ENCODE measurements around the gene NUCB2. TPM values are rescaled to one million over a fixed set of nuclear protein-coding genes. Genes with fewer than 3 reads are reported as not detected.

Gene NUCB2
- polyA plus RNA-seq, 1 of the 3 experiments (the other 2 are of a cell fraction), result 25.0 TPM

- Histone ChIP-seq H3K27ac (ENCODE audit: low read depth in 2 of 2, low read length in 1 of 2) (no peak overlapping the region), H3F3A (replicated peaks; ENCODE audit: insufficient read depth) (peaks cover 21% of the 10 kb centered on the region), H3K4me3 (ENCODE audit: low read depth in 2 of 2, low read length in 1 of 2) (no peak overlapping the region), H2AFZ (ENCODE audit: low read depth) (no peak overlapping the region), H3K9me3 (no peaks in the 10 kb centered on the region), H3K9me2 (no peaks in the 10 kb centered on the region), H4K20me1 (ENCODE audit: insufficient read depth) (no peaks in the 10 kb centered on the region), H3K79me2 (ENCODE audit: insufficient read depth) (no peaks in the 10 kb centered on the region), H3K4me1 (ENCODE audit: control insufficient read depth in 1 of 2, insufficient read depth in 2 of 2, low read depth in 1 of 2, low read length in 1 of 2) (peaks cover 5 to 14% of the 10 kb centered on the region in 2 experiments; a peak in 3 of 4 replicates), H3K36me3 (replicated peaks in 1 of 2; ENCODE audit: control insufficient read depth in 1 of 2, insufficient read depth in 2 of 2, low read length in 1 of 2) (no peaks in the 10 kb centered on the region), H3K4me2 (no peak overlapping the region), H3K9ac (no peak overlapping the region), H3K27me3 (ENCODE audit: insufficient read depth) (no peaks in the 10 kb centered on the region)
- TF ChIP-seq NRF1 (IDR thresholded peaks at IDR 0.05; ENCODE audit: low read depth, low read length) (no peak), EZH2phosphoT487 (IDR thresholded peaks at IDR 0.05; ENCODE audit: borderline replicate concordance, low read depth) (no peak), REST (IDR thresholded peaks at IDR 0.05; ENCODE audit: low read depth, low read length) (no peak), NFIC (IDR thresholded peaks at IDR 0.05; ENCODE audit: borderline replicate concordance) (no peak), JUND (IDR thresholded peaks at IDR 0.05) (no peak), TEAD4 (IDR thresholded peaks at IDR 0.05; ENCODE audit: borderline replicate concordance, insufficient read depth) (no peak), USF2 (IDR thresholded peaks at IDR 0.05; ENCODE audit: borderline replicate concordance, low read depth, low read length) (no peak), PBX3 (IDR thresholded peaks at IDR 0.05) (no peak), GABPA (IDR thresholded peaks at IDR 0.05; ENCODE audit: low read depth) (no peak), IRF3 (IDR thresholded peaks at IDR 0.05; ENCODE audit: low read depth, low read length) (no peak), ELF1 (IDR thresholded peaks at IDR 0.05) (no peak), MXI1 (IDR thresholded peaks at IDR 0.05; ENCODE audit: low read depth, low read length) (no peak), FOXJ3 (CRISPR knock-in tag; IDR thresholded peaks at IDR 0.05) (no peak), POLR2AphosphoS5 (IDR thresholded peaks at IDR 0.05; ENCODE audit: low read depth, low read length) (no peak), RFX5 (IDR thresholded peaks at IDR 0.05; ENCODE audit: low read length) (no peak), ZBTB33 (IDR thresholded peaks at IDR 0.05; ENCODE audit: borderline replicate concordance, low read depth) (no peak), CTCF (IDR thresholded peaks at IDR 0.05) (no peak), YY1 (IDR thresholded peaks at IDR 0.05; ENCODE audit: low read depth) (no peak), TAF1 (IDR thresholded peaks at IDR 0.05; ENCODE audit: borderline replicate concordance, low read depth, low read length) (no peak)
- CTCF ChIA-PET, result interaction anchor here (0.9 kb wide), 1 partner anchor 15 kb away, joined by 4 read pairs; no protein-coding TSS in a partner anchor
- 88% methylated on average over 7 of the region's 7 CpGs for WGBS (ENCODE audit: low lambda C conversion rate)
- POLR2A ChIA-PET, result no interaction called here
- no peak for DNase-seq
These were observed 74.1 kb downstream of the NUCB2 start for GRCh38 chr11:17350455-17351171.

Measured in SK-N-SH (cell line).